ENCODE data around the gene AP2A2. TPM values are rescaled to one million over a fixed set of nuclear protein-coding genes. Genes with fewer than 3 reads are reported as not detected.

Gene AP2A2
- total RNA-seq, 1 donor from 2014 or later: 228 TPM

- peaks cover 14% of the 10 kb centered on the region for H3K27me3 Mint-ChIP-seq (ENCODE audit: unreplicated experiment)
Measured at GRCh38 chr11:1030556-1030955, 104.9 kb downstream of the AP2A2 start.

GRCh38 chr11:1031121-1031899 is 105.6 kb downstream of the AP2A2 start:
- Mint-ChIP-seq H3K36me3 (ENCODE audit: unreplicated experiment) (no peaks in the 10 kb centered on the region), H3K4me1 (ENCODE audit: low read depth, unreplicated experiment) (peaks cover 4% of the 10 kb centered on the region), H3K27ac (ENCODE audit: unreplicated experiment) (no peak overlapping the region), H3K9me3 (ENCODE audit: unreplicated experiment) (peaks cover 12% of the 10 kb centered on the region), H3K4me3 (ENCODE audit: unreplicated experiment) (no peak overlapping the region), H3K27me3 (ENCODE audit: unreplicated experiment) (peaks cover 14% of the 10 kb centered on the region)
- no peak for DNase-seq
- no peak for TF ChIP-seq CTCF (IDR thresholded peaks at IDR 0.05; ENCODE audit: partially characterized antibody, unreplicated experiment)

More at GRCh38 chr11:1030556-1030955, 104.9 kb downstream of the AP2A2 start:
- Mint-ChIP-seq H3K27ac (ENCODE audit: unreplicated experiment) (no peak overlapping the region), H3K9me3 (ENCODE audit: unreplicated experiment) (peaks cover 12% of the 10 kb centered on the region), H3K4me1 (ENCODE audit: low read depth, unreplicated experiment) (peaks cover 4% of the 10 kb centered on the region), H3K4me3 (ENCODE audit: unreplicated experiment) (no peak overlapping the region), H3K36me3 (ENCODE audit: unreplicated experiment) (no peaks in the 10 kb centered on the region)
- DNase-seq: no peak
- TF ChIP-seq CTCF (IDR thresholded peaks at IDR 0.05; ENCODE audit: partially characterized antibody, unreplicated experiment): no peak

GRCh38 chr11:1032310-1032891 is 106.7 kb downstream of the AP2A2 start:
- Mint-ChIP-seq H3K9me3 (ENCODE audit: unreplicated experiment) (peaks cover 11% of the 10 kb centered on the region), H3K4me3 (ENCODE audit: unreplicated experiment) (peak overlapping the region; percentile 5), H3K27ac (ENCODE audit: unreplicated experiment) (peak overlapping the region; percentile 2), H3K36me3 (ENCODE audit: unreplicated experiment) (no peaks in the 10 kb centered on the region), H3K27me3 (ENCODE audit: unreplicated experiment) (peaks cover 14% of the 10 kb centered on the region), H3K4me1 (ENCODE audit: low read depth, unreplicated experiment) (peaks cover 4% of the 10 kb centered on the region)
- DNase-seq: no peak
- no peak for TF ChIP-seq CTCF (IDR thresholded peaks at IDR 0.05; ENCODE audit: partially characterized antibody, unreplicated experiment)

GRCh38 chr11:1033016-1033798 is 107.5 kb downstream of the AP2A2 start:
- no peak for TF ChIP-seq CTCF (IDR thresholded peaks at IDR 0.05; ENCODE audit: partially characterized antibody, unreplicated experiment)
- peaks cover 4% of the 10 kb centered on the region for H3K4me1 Mint-ChIP-seq (ENCODE audit: low read depth, unreplicated experiment)
- H3K4me3 Mint-ChIP-seq (ENCODE audit: unreplicated experiment): no peak overlapping the region
- no peaks in the 10 kb centered on the region for H3K36me3 Mint-ChIP-seq (ENCODE audit: unreplicated experiment)
- H3K9me3 Mint-ChIP-seq (ENCODE audit: unreplicated experiment): peaks cover 12% of the 10 kb centered on the region
- H3K27ac Mint-ChIP-seq (ENCODE audit: unreplicated experiment): no peak overlapping the region
- no peak for DNase-seq
- H3K27me3 Mint-ChIP-seq (ENCODE audit: unreplicated experiment): peaks cover 14% of the 10 kb centered on the region

Data from glutamatergic neuron (in vitro differentiated cells).